Measurements from ENCODE around the gene GOSR2.
"Not testable (repeated sequence)": the region's sequence is repeated elsewhere in the genome, so short reads cannot be mapped to it uniquely, and the experiment has no call there.

GOSR2 gene

GRCh38 chr17:46894476-46895151 lies 28.3 kb upstream of the GOSR2 start:
- no peak for DNase-seq

GRCh38 chr17:46895171-46895570 lies 27.8 kb upstream of the GOSR2 start:
- no peak for DNase-seq

GRCh38 chr17:46896991-46897390 lies 26.0 kb upstream of the GOSR2 start:
- DNase-seq: no peak

- DNase-seq: no peak
These were observed 24.6 kb upstream of the GOSR2 start for GRCh38 chr17:46898364-46898763.

GRCh38 chr17:46898860-46899259 lies 24.1 kb upstream of the GOSR2 start:
- no peak for DNase-seq

GRCh38 chr17:46901291-46901690 lies 21.7 kb upstream of the GOSR2 start:
- DNase-seq: no peak

- no peak for DNase-seq
These were observed 18.9 kb upstream of the GOSR2 start for GRCh38 chr17:46903762-46904672.

GRCh38 chr17:46908068-46908737 lies 14.8 kb upstream of the GOSR2 start:
- no peak for DNase-seq

GRCh38 chr17:46910179-46910927 lies 12.6 kb upstream of the GOSR2 start:
- no peak for DNase-seq

- no peak for DNase-seq
These were observed 11.6 kb upstream of the GOSR2 start for GRCh38 chr17:46911311-46911710.

GRCh38 chr17:46915596-46915995 lies 7.4 kb upstream of the GOSR2 start:
- no peak for DNase-seq

GRCh38 chr17:46916211-46916610 lies 6.7 kb upstream of the GOSR2 start:
- DNase-seq: no peak

- DNase-seq: no peak
These were observed 6.3 kb upstream of the GOSR2 start for GRCh38 chr17:46916623-46917022.

- DNase-seq: no peak
These were observed 5.9 kb upstream of the GOSR2 start for GRCh38 chr17:46917041-46917440.

GRCh38 chr17:46917516-46917915 lies 5.4 kb upstream of the GOSR2 start:
- DNase-seq: no peak

- DNase-seq: not testable (repeated sequence)
These were observed 998 bp upstream of the GOSR2 start for GRCh38 chr17:46921962-46922361.

- no peak for DNase-seq
These were observed 515 bp upstream of the GOSR2 start for GRCh38 chr17:46922487-46922803.

GRCh38 chr17:46925185-46925868 lies 2.4 kb downstream of the GOSR2 start:
- DNase-seq: no peak

- no peak for DNase-seq
These were observed 5.7 kb downstream of the GOSR2 start for GRCh38 chr17:46928467-46929261.

GRCh38 chr17:46929413-46929812 lies 6.5 kb downstream of the GOSR2 start:
- DNase-seq: no peak

- DNase-seq: no peak
These were observed 7.1 kb downstream of the GOSR2 start for GRCh38 chr17:46930051-46930450.

- no peak for DNase-seq
These were observed 8.6 kb downstream of the GOSR2 start for GRCh38 chr17:46931596-46931995.

Data from activated gamma-delta T cell (primary cell).